ENCODE measurements around the gene TAF8. TPM values are rescaled to one million over a fixed set of nuclear protein-coding genes. Genes with fewer than 3 reads are reported as not detected.
A peak's percentile ranks its signal among the peaks of the same experiment; 100 is the strongest.

TAF8 gene
- total RNA-seq, 1 donor from 2014 or later = 12.6 TPM

- DNase-seq (ENCODE audit: low read depth) (no peak), FAIRE-seq (no peak)
Observed at GRCh38 chr6:42093582-42094329, 43.4 kb downstream of the TAF8 start.

GRCh38 chr6:42095094-42095493 lies 44.8 kb downstream of the TAF8 start:
- H3K36me3 ChIP-seq (ENCODE audit: control insufficient read depth, insufficient read depth, low read length) = no peaks in the 10 kb centered on the region
- no peak overlapping the region for H3K4me3 ChIP-seq (ENCODE audit: low read depth, low read length)
- no peaks in the 10 kb centered on the region for H3K27me3 ChIP-seq (ENCODE audit: control insufficient read depth, insufficient read depth, low read length)
- no peak for DNase-seq (ENCODE audit: low read depth)
- no peak for TF ChIP-seq CTCF (IDR thresholded peaks at IDR 0.05; ENCODE audit: insufficient read depth, low read length, severe bottlenecking)
- no peak for FAIRE-seq

More at GRCh38 chr6:42093582-42094329, 43.4 kb downstream of the TAF8 start:
- TF ChIP-seq CTCF (IDR thresholded peaks at IDR 0.05; ENCODE audit: insufficient read depth, low read length, severe bottlenecking) = no peak
- H3K4me3 ChIP-seq (ENCODE audit: low read depth, low read length) = no peak overlapping the region
- no peaks in the 10 kb centered on the region for H3K27me3 ChIP-seq (ENCODE audit: control insufficient read depth, insufficient read depth, low read length)
- no peaks in the 10 kb centered on the region for H3K36me3 ChIP-seq (ENCODE audit: control insufficient read depth, insufficient read depth, low read length)

GRCh38 chr6:42095776-42096541 lies 45.6 kb downstream of the TAF8 start:
- no peaks in the 10 kb centered on the region for H3K36me3 ChIP-seq (ENCODE audit: control insufficient read depth, insufficient read depth, low read length)
- H3K27me3 ChIP-seq (ENCODE audit: control insufficient read depth, insufficient read depth, low read length) = no peaks in the 10 kb centered on the region
- DNase-seq (ENCODE audit: low read depth) (no peak), FAIRE-seq (no peak)
- peak; percentile 18 for TF ChIP-seq CTCF (IDR thresholded peaks at IDR 0.05; ENCODE audit: insufficient read depth, low read length, severe bottlenecking)
- H3K4me3 ChIP-seq (ENCODE audit: low read depth, low read length) = no peak overlapping the region

GRCh38 chr6:42099340-42100028 lies 49.2 kb downstream of the TAF8 start:
- DNase-seq (ENCODE audit: low read depth) (peak; percentile 92), FAIRE-seq (no peak)
- H3K36me3 ChIP-seq (ENCODE audit: control insufficient read depth, insufficient read depth, low read length) = peaks cover 9% of the 10 kb centered on the region
- H3K27me3 ChIP-seq (ENCODE audit: control insufficient read depth, insufficient read depth, low read length) = no peaks in the 10 kb centered on the region
- H3K4me3 ChIP-seq (ENCODE audit: low read depth, low read length) = no peak overlapping the region
- no peak for TF ChIP-seq CTCF (IDR thresholded peaks at IDR 0.05; ENCODE audit: insufficient read depth, low read length, severe bottlenecking)

- peak; percentile 56 for DNase-seq (ENCODE audit: low read depth)
- TF ChIP-seq CTCF (IDR thresholded peaks at IDR 0.05; ENCODE audit: insufficient read depth, low read length, severe bottlenecking) = no peak
- Histone ChIP-seq H3K36me3 (ENCODE audit: control insufficient read depth, insufficient read depth, low read length) (peaks cover 11% of the 10 kb centered on the region), H3K4me3 (ENCODE audit: low read depth, low read length) (no peak overlapping the region), H3K27me3 (ENCODE audit: control insufficient read depth, insufficient read depth, low read length) (no peaks in the 10 kb centered on the region)
- FAIRE-seq = no peak
Observed at GRCh38 chr6:42100029-42100901, 49.9 kb downstream of the TAF8 start.

All from bronchial epithelial cell (primary cell).